Fibroblast of villous mesenchyme (primary cell): ENCODE measurements around the gene DHRS3. TPM values are rescaled to one million over a fixed set of nuclear protein-coding genes. Genes with fewer than 3 reads are reported as not detected.
A peak's percentile ranks its signal among the peaks of the same experiment; 100 is the strongest.

Source experiments
- DNase-seq: peaks from one replicate; pipeline ENCODE4 v3.0.0-alpha.2; 2010; ENCODE audit warnings: low read depth
- H3K4me3 ChIP-seq: 2 replicates; pipeline ENCODE4 v1.5.1; 2011; ENCODE audit warnings: low read depth, mild to moderate bottlenecking, low read length
- CTCF ChIP-seq: IDR thresholded peaks from 2 replicates; pipeline ENCODE4 v1.5.1; 2012; ENCODE audit warnings: low read depth, mild to moderate bottlenecking, low read length; ENCODE audit not compliant: insufficient read depth
- total RNA-seq: library from RNA; depleted of rRNA; stranded (reverse); fragments of >200 nt; gene quantifications from 2 replicates; pipeline ENCODE4 v1.2.3, GENCODE V29; 2012

The DHRS3 gene
- total RNA-seq, 1 donor = 137 TPM

GRCh38 chr1:12585536-12585935 is 32.5 kb downstream of the DHRS3 start:
- no peak for DNase-seq
- no peak for TF ChIP-seq CTCF
- no peak overlapping the region for H3K4me3 ChIP-seq

- TF ChIP-seq CTCF = no peak
Observed at GRCh38 chr1:12584900-12585525, 33.0 kb downstream of the DHRS3 start.

GRCh38 chr1:12583484-12583883 is 34.5 kb downstream of the DHRS3 start:
- no peak for DNase-seq
- no peak overlapping the region for H3K4me3 ChIP-seq
- TF ChIP-seq CTCF = no peak

More at GRCh38 chr1:12584900-12585525, 33.0 kb downstream of the DHRS3 start:
- no peak for DNase-seq
- H3K4me3 ChIP-seq = no peak overlapping the region

GRCh38 chr1:12582649-12583048 is 35.4 kb downstream of the DHRS3 start:
- TF ChIP-seq CTCF = no peak
- no peak for DNase-seq
- no peak overlapping the region for H3K4me3 ChIP-seq

GRCh38 chr1:12581179-12581578 is 36.8 kb downstream of the DHRS3 start:
- H3K4me3 ChIP-seq = no peak overlapping the region
- no peak for TF ChIP-seq CTCF
- DNase-seq = no peak

GRCh38 chr1:12580054-12580887 is 37.7 kb downstream of the DHRS3 start:
- DNase-seq = peak; percentile 86
- no peak overlapping the region for H3K4me3 ChIP-seq
- no peak for TF ChIP-seq CTCF
